GM21515 (cell line): ENCODE results near the gene CTNNBL1.
"Not testable (repeated sequence)": the region's sequence is repeated elsewhere in the genome, so short reads cannot be mapped to it uniquely, and the experiment has no call there.

Experiments
- ATAC-seq: cut with Tn5 transposase; IDR thresholded peaks from one replicate; pipeline ENCODE4 v1.9.1; 2021; ENCODE audit not compliant: unreplicated experiment

CTNNBL1 gene

DNA sequence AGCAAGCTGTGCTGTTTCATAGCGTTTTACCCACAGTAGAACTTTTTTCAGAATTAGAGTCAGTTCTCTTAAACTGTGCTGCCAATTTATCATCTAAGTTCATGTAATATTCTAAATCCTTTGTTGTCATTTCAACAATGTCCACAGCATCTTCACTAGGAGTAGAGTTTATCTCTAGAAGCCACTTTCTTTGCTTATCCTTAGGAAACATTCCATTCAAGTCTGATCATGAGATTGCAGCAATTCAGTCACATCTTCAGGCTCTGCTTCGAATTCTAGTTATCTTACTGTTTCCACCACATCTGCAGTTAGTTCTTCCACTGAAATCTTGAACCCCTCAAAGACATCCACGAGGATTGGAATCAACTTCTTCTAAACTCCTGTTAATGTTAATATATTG lies 12.5 kb downstream of the CTNNBL1 start:
- ATAC-seq: no peak

DNA sequence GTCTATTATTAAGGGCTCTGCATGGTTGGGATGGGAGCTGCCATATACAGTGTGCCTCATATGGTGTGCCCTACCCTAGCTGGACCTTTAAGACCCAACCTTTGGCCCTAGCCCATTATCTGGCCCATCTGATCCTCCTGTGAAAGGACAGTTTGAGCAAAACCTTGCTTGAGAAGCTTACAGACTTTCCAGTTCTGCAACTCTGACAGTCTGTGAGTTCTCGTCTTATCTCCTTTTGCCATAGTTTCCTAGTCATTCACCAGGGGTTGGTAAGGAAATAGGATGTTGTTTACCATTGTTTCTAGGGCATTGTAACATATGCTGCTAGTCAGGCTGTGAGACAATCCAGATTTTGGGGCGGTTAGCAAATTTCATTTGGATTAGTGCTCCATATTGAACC lies 17.2 kb downstream of the CTNNBL1 start:
- no peak for ATAC-seq

DNA sequence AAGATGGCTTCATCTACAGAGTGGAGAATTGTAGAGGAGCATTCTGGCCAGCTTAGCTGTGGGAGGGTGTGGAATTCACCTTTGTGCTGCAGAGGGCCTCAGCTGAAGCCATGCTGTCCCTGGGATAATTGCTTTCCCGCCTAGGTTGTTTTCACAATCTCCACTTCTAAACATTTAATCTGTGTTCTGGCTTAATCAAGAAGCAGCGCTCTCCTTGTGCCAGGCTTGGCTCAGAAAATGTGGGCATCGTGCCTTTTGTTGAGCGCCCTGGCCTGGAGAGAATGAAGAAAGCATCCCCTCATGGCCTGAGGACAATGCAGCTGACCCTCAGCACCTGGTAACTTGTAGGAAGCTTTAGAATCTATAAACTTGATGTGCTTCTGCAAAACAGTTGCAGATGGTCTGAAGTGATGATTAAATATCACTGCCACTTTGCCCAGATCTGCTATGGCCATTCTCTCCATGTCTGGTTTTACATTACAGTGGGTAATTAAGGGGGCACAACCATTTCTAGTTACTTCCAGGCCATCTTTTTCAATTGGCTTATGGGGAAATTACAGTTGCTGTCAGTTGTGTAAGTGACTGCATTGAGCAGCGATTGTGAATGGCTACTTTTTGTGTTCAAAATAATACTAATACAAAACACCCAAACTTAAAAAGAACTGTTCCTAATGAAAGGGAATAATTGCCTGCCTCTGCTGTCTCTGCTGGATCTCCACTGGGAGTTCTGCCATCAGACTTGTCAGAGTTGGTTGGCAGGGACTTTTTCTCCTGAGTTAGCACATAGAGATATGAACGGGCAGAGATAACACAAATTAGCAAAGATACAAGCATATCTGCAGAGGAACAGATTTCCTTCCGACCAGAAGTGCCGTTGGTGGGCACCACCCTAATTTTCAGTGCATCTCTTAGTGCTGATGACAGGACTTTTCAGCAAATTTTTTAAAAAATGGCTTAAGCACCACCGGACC lies 18.4 kb downstream of the CTNNBL1 start:
- no peak for ATAC-seq

DNA sequence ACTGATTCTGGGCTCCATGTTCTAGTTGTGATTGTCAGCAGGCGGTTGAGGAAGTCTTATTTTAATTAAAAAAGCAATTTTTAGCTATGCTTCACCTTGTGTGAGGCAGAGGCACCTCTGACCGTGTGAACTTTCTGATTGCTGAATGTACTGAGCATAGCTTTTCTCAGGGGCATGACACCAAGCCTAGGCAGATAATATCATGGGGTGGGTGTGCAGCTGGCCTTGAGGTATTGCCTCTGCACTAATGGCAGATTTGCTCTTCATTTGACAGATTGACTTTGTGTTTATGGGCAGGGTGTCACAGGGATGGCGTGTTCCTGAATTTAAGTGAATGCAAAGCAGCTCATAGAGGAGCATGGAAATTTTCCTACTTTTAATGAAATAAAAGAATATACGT lies 19.6 kb downstream of the CTNNBL1 start:
- no peak for ATAC-seq

DNA sequence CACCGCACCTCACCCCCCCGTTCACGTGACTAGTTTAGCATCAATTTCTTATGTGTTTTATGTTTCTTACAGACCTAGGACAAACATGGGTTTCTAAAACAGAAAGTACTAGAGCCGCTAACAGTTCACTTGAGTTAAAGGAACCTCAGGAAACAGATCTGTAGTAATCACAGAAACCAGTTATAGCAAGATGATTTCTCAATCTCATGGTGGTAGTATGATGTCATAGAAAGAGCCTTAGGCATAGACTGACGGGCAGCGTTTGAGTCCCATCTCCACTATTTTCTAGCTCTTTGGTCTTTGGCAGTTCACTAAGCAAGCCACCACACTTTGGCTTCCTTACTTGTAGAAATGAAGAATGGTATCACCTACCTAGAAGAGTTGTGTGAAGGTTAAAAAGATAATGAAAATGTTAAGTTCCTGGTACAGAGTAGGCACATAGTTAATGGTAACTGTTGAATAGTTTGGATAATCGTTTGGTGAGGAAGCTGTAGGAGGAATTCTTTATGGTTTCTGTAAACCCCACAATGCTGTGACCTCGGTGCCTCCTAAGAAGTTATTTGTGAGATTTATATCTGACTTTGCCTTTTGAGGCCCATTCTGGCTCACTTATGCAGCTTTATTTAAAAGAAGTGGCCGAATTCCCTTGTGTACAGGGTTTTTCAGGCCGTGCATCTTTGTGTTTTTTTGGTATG lies 21.3 kb downstream of the CTNNBL1 start:
- no peak for ATAC-seq

- ATAC-seq: no peak
Measured at GRCh38 chr20:37721751-37722150, 27.9 kb downstream of the CTNNBL1 start.

- ATAC-seq: not testable (repeated sequence)
Measured at GRCh38 chr20:37722312-37722711, 28.5 kb downstream of the CTNNBL1 start.

DNA sequence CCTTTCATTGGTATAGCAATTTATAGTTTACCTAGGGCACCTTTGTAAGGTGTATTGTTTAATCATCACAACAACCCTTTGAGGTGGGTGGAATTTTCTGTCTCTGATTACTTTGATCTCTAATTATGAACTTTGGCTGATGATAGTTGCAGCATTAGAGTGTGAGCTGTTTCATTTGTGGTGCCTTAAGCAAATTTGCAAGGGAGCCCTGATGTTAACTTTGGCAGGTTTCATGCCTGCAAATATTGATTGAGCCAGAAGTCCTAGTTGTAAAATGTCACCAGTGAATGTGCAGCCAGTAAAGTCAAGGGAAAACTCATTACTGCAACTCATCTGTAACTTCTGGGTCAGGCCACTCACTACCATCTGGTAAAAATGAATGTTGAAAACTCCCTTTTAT lies 29.8 kb downstream of the CTNNBL1 start:
- no peak for ATAC-seq

- no peak for ATAC-seq
Measured at GRCh38 chr20:37725165-37725564, 31.3 kb downstream of the CTNNBL1 start.

GRCh38 chr20:37725855-37726254 lies 32.0 kb downstream of the CTNNBL1 start:
- ATAC-seq: no peak

- ATAC-seq: no peak
Measured at GRCh38 chr20:37726321-37726720, 32.5 kb downstream of the CTNNBL1 start.

- ATAC-seq: no peak
Measured at GRCh38 chr20:37726971-37727956, 33.4 kb downstream of the CTNNBL1 start.

DNA sequence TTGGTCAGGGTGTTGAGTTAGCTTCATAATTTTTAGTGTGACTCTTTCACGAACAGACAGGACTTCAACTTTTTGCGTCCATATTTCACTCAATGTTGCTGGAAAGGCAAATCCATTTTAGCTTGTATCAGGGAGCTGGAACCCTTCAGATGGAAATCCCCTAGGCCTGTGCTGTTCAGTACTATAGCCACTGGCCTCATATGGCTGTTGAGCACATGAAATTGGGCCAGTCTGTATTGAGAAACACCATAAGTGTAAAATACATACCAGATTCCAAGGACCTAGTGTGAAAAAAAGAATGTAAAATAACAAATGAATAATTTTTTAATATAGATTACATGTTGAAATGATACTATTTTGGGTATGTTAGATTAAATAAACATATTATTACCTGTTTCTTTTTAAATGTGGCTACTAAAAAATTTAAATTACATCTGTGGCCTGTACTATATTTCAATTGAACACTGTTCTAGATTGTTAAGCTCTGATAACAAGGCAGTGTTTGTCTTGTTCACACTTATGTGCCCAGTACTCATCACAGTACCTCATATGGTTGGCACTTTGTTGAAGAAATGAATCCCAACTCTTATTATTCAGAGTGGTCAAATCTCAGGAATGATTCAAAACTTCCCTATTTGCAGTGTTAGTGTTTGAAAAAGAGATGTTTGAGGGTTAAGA lies 34.3 kb downstream of the CTNNBL1 start:
- ATAC-seq: no peak

- ATAC-seq: no peak
Measured at GRCh38 chr20:37728635-37728983, 34.8 kb downstream of the CTNNBL1 start.

- no peak for ATAC-seq
Measured at GRCh38 chr20:37729452-37729851, 35.6 kb downstream of the CTNNBL1 start.

GRCh38 chr20:37729909-37730308 lies 36.1 kb downstream of the CTNNBL1 start:
- no peak for ATAC-seq

DNA sequence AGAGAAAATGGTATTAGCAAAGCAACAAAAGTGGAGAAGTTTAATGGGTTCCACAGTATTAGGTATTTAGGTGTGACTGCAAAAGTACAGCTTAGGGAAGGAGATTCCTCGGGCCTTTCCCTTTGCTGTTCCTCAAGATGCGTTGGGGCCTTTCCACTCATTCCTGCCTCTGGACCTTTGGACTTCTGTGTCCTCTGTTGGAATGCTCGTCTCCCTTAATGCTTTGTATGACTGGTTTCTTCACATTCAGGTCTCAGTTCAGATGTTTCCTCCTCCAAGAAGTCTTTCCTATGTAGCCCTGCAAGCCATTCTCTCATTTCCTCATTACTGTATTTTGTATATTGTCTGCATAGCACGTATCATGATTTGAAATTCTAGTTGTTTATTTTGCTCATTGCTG lies 39.6 kb downstream of the CTNNBL1 start:
- ATAC-seq: no peak

DNA sequence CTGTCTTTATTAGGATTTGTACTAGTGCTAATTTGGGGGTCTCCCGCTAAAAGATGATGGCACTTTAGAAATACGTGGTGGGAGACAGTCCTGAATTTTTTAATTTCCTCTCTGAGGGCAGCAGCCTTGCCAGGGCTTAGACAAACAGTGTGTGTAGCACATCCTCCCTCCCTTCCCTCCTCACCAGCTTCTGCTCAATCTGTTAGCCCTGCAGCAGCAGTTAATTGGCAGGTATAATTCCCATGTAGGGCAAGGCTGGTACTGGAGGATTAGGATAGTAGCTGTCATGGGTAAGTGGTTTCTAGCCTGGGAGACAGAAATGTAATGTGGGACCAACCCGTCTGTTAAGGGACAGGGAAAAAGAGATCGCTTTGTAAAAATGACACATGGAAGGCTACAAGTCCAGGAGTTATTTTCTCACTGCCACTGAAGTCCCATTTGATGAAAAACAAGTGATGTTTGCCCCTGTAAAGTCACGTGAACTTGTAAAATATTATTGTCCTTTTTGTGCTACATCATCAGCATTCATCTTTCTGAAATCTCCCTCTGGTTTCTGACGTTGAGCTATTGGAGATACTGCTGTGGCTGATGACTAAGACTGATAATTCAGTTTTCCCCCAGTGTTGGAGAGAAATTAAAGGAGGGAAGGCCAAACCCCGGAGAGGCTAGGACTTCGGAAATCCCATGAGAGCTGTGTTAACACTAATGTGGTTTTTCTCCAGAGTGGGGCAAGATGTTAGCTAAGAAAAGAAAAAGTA lies 40.6 kb downstream of the CTNNBL1 start:
- ATAC-seq: no peak

DNA sequence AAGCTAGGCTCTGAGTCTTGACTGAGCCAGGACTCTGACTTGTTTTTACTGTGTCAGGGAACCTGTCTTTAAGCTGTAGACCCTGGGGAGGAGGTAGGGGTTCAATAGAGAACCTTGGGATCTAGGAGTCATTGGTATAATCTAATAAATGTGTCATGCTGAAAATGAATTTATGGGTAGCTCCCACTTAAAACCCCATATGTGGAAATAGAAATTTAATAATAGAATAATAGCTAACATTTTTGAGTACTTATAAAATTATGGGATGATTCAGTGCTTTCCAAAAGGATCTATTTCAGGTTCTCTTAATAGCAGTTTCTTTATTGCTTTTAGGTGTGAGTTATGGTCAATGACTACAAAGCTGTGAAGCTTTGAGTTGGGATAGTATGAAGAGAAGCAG lies 41.7 kb downstream of the CTNNBL1 start:
- no peak for ATAC-seq

- ATAC-seq: no peak
Measured at GRCh38 chr20:37736132-37736531, 42.3 kb downstream of the CTNNBL1 start.
